K562 (cell line): ENCODE results near the gene ATL1. TPM values are rescaled to one million over a fixed set of nuclear protein-coding genes. Genes with fewer than 3 reads are reported as not detected.

Source experiments
- ATAC-seq: fragments of 200-7000 bp; cut with Tn5 transposase; 3 replicates; pipeline ENCODE4 v1.9.1; 2020; ENCODE audit warnings: moderate library complexity
- BruUV-seq: library from RNA; stranded (reverse); fragments of 400-500 nt; replicated peaks from 2 replicates; lab custom pipeline; 2021; lab: Mats Ljungman, UMichigan
- CTCF ChIA-PET: fragments of 300-600 bp; formaldehyde crosslinking; extraction: SDS; loops from one replicate; lab custom pipeline; 2021; ENCODE audit warnings: low intra/inter-chr PET ratio; lab: Yijun Ruan, JAX
- POLR2A ChIA-PET: fragments of 300-600, 350-650 bp; sonication (Branson Sonifier 250); formaldehyde crosslinking; extraction: SDS; loops from one replicate; lab custom pipeline; 2021; ENCODE audit warnings: antibody characterized with exemption, inconsistent platforms; lab: Yijun Ruan, JAX
- DNase-seq, 4 experiments: peaks; one replicate each; pipeline versions ENCODE4 v3.0.0 to v3.0.0-alpha.2; 2011 to 2018; ENCODE audit warnings: low spot score in 3 of 4, mixed read lengths in 3 of 4; ENCODE audit errors: extremely low read depth in 1 of 4
- FAIRE-seq: peaks from 2 replicates; lab custom pipeline; 2011; peaks lifted over from hg19 to GRCh38; lab: Jason Lieb, UNC
- H2AFZ ChIP-seq: 2 replicates; pipeline ENCODE4 v1.6.0; 2011; ENCODE audit warnings: low read depth, low read length, control low read depth, inconsistent platforms
- H3K27ac ChIP-seq: fragments of 200-600 bp; 3 replicates; pipeline ENCODE4 v1.8.0; 2011; ENCODE audit warnings: low read depth, mild to moderate bottlenecking, control low read depth, inconsistent platforms, low read length, moderate library complexity, mixed read lengths; ENCODE audit errors: extremely low read depth
- H3K27me3 ChIP-seq, 2 experiments: fragments of 300-600 bp in 1 of 2; 2 replicates in 1 of 2; 3 replicates in 1 of 2; pipeline versions ENCODE4 v1.6.0 to v1.8.0; 2011; ENCODE audit warnings: inconsistent platforms in 2 of 2, low read length in 2 of 2, mild to moderate bottlenecking in 1 of 2, mixed read lengths in 1 of 2, moderate library complexity in 1 of 2; ENCODE audit not compliant: control insufficient read depth in 2 of 2, insufficient read depth in 2 of 2
- H3K36me3 ChIP-seq: fragments of 300-600 bp; 3 replicates; pipeline ENCODE4 v1.8.0; 2011; ENCODE audit warnings: mild to moderate bottlenecking, low read length, inconsistent platforms; ENCODE audit not compliant: control insufficient read depth, insufficient read depth
- H3K4me1 ChIP-seq, 2 experiments: fragments of 200-600 bp in 1 of 2; replicated peaks in 1 of 2; 2 replicates in 1 of 2; 3 replicates in 1 of 2; pipeline versions ENCODE4 v1.5.1 to v1.8.0; 2011; ENCODE audit warnings: inconsistent platforms in 2 of 2, low read length in 2 of 2, mild to moderate bottlenecking in 1 of 2, mixed read lengths in 1 of 2, moderate library complexity in 1 of 2; ENCODE audit not compliant: control insufficient read depth in 2 of 2, insufficient read depth in 2 of 2
- H3K4me2 ChIP-seq: 2 replicates; pipeline ENCODE4 v1.6.1; 2011; ENCODE audit warnings: low read length, control low read depth, inconsistent platforms, mixed read lengths; ENCODE audit not compliant: insufficient read depth
- H3K4me3 ChIP-seq: fragments of 200-600 bp; sonication (generic), shearing (Covaris generic); 2 replicates; pipeline ENCODE4 v1.5.1; 2016; ENCODE audit warnings: control low read depth, inconsistent platforms
- H3K79me2 ChIP-seq: fragments of 200-600 bp; 3 replicates; pipeline ENCODE4 v1.8.0; 2011; ENCODE audit warnings: low read length, inconsistent platforms; ENCODE audit not compliant: control insufficient read depth, insufficient read depth
- H3K9ac ChIP-seq, 2 experiments: 2 replicates each; pipeline versions ENCODE4 v1.6.0 to v1.6.1; 2011; ENCODE audit warnings: low read depth in 2 of 2, low read length in 2 of 2, control low read depth in 1 of 2, inconsistent platforms in 1 of 2, mild to moderate bottlenecking in 1 of 2, mixed read lengths in 1 of 2; ENCODE audit not compliant: insufficient read depth in 1 of 2
- H3K9me1 ChIP-seq: one replicate; pipeline ENCODE4 v1.6.0; 2011; ENCODE audit warnings: inconsistent platforms, mild to moderate bottlenecking, low read length, moderate library complexity; ENCODE audit not compliant: control insufficient read depth, insufficient read depth
- H3K9me3 ChIP-seq: replicated peaks from 2 replicates; pipeline ENCODE4 v1.5.1; 2011; ENCODE audit warnings: low read depth, low read length, inconsistent platforms; ENCODE audit not compliant: control insufficient read depth, insufficient read depth
- H4K20me1 ChIP-seq: replicated peaks from 2 replicates; pipeline ENCODE4 v1.6.1; 2011; ENCODE audit warnings: low read length, inconsistent platforms, mixed read lengths; ENCODE audit not compliant: control insufficient read depth, insufficient read depth
- FIP1L1 ChIP-seq: fragments of 200-400 bp; formaldehyde crosslinking; IDR thresholded peaks from 2 replicates; pipeline ENCODE4 v1.6.1; 2018; ENCODE audit warnings: mild to moderate bottlenecking, low read depth, low read length; ENCODE audit not compliant: poor library complexity, severe bottlenecking
- GABPB1 ChIP-seq: sonication (generic); formaldehyde crosslinking; IDR thresholded peaks from 2 replicates; pipeline ENCODE4 v1.8.0; 2022; ENCODE audit warnings: mild to moderate bottlenecking, missing genetic modification reagents
- HCFC1 ChIP-seq: IDR thresholded peaks from 2 replicates; pipeline ENCODE4 v1.6.1; 2012; ENCODE audit warnings: low read depth, low read length, improper control_type of control experiment
- MITF ChIP-seq: IDR thresholded peaks from 2 replicates; pipeline ENCODE4 v1.6.1; 2014; ENCODE audit warnings: antibody characterized with exemption
- MXI1 ChIP-seq: IDR thresholded peaks from 2 replicates; pipeline ENCODE4 v1.6.1; 2011; ENCODE audit warnings: low read depth, mild to moderate bottlenecking, improper control_type of control experiment, low read length
- NBN ChIP-seq: fragments of 450-650 bp; IDR thresholded peaks from 2 replicates; pipeline ENCODE4 v1.6.1; 2016; ENCODE audit warnings: low read depth, mild to moderate bottlenecking
- NR3C1 ChIP-seq: sonication (generic); formaldehyde crosslinking; IDR thresholded peaks from 2 replicates; pipeline ENCODE4 v1.8.1; 2022; ENCODE audit warnings: missing genetic modification reagents
- PPARD ChIP-seq: fragments of 250-450 bp; sonication (Bioruptor Pico); IDR thresholded peaks from 2 replicates; pipeline ENCODE4 v1.8.0; 2022; ENCODE audit warnings: inconsistent platforms, mild to moderate bottlenecking, moderate library complexity
- RBBP5 ChIP-seq: fragments of 200-600 bp; sonication (generic); IDR thresholded peaks from 2 replicates; pipeline ENCODE4 v1.6.1; 2012; ENCODE audit warnings: borderline replicate concordance, mild to moderate bottlenecking, low read length, control low read depth, inconsistent platforms; ENCODE audit not compliant: insufficient read depth, poor library complexity, severe bottlenecking
- RNF2 ChIP-seq: sonication (generic); IDR thresholded peaks from 2 replicates; pipeline ENCODE4 v1.6.1; 2016
- SNRNP70 ChIP-seq: fragments of 200-400 bp; formaldehyde crosslinking; optimal IDR thresholded peaks from 2 replicates; pipeline ENCODE3; 2017; ENCODE audit warnings: low read depth, low read length
- ZBTB43 ChIP-seq: sonication (generic); formaldehyde crosslinking; IDR thresholded peaks from 2 replicates; pipeline ENCODE4 v1.8.0; 2023; ENCODE audit warnings: mild to moderate bottlenecking, missing genetic modification reagents
- WGBS: fragments of 100-300 bp; shearing (Covaris generic); methylation state at CpG from one replicate; pipeline ENCODE4 v1.1.6; 2016; ENCODE audit warnings: low coverage, mixed read lengths; ENCODE audit not compliant: insufficient coverage; ENCODE audit errors: missing lambda C conversion rate; 5-methylcytosine and 5-hydroxymethylcytosine counted together
- in situ Hi-C: fragments of 300-500 bp; cut with MboI; formaldehyde crosslinking; loops from 4 replicates; pipeline ENCODE4 v1.15.0; 2018; ENCODE audit warnings: inconsistent platforms, mixed read lengths
- intact Hi-C: fragments of 100-400 bp; cut with micrococcal nuclease; formaldehyde crosslinking; loops from 2 replicates; pipeline ENCODE4 v1.14.2; 2022
- polyA plus RNA-seq, 8 experiments: library from polyadenylated mRNA; depleted of rRNA in 4 of 8; stranded (reverse) in 5 of 8; unstranded in 3 of 8; fragments of >200 nt; fragmentation: Nextera tagmentation in 2 of 8; fragmentation: Illumina TruSeq in 1 of 8; extraction: Ambion mirVana in 2 of 8; extraction: Trizol in 1 of 8; gene quantifications; 2 replicates each; pipeline versions ENCODE4 v1.2.1 to v1.2.3, GENCODE V29; 2011 to 2014; ENCODE audit warnings: inconsistent platforms in 1 of 8, missing spikeins in 1 of 8
- total RNA-seq, 7 experiments: library from RNA; depleted of rRNA in 6 of 7; stranded (reverse); fragments of >200 nt in 6 of 7; fragmentation: Illumina TruSeq in 2 of 7; extraction: Trizol in 2 of 7; gene quantifications; 2 replicates each; pipeline versions ENCODE4 v1.2.1 to v1.2.3, GENCODE V29; 2011 to 2021; ENCODE audit warnings: low replicate concordance in 1 of 7

Gene ATL1
- total and polyA plus RNA-seq, 9 of the 15 experiments (the other 6 are each of a cell fraction or from before 2014, with no cell fraction given) = 0.04 to 0.16 (median 0.07) TPM; not detected in 4

- intact Hi-C loops (no loop called here), in situ Hi-C loops (no loop called here)
- WGBS = 38% methylated on average over 2 of the region's 2 CpGs
- ATAC-seq (no peak), FAIRE-seq (no peak), DNase-seq (no peak)
- Histone ChIP-seq H3K36me3 (no peaks in the 10 kb centered on the region), H2AFZ (no peak overlapping the region), H3K4me1 (no peaks in the 10 kb centered on the region; a peak in 1 of 5 replicates), H3K9me3 (no peaks in the 10 kb centered on the region), H3K9me1 (no peaks in the 10 kb centered on the region), H3K4me3 (no peak overlapping the region), H3K79me2 (no peaks in the 10 kb centered on the region), H3K4me2 (no peak overlapping the region), H3K27ac (no peak overlapping the region), H3K9ac (no peak overlapping the region), H4K20me1 (no peaks in the 10 kb centered on the region), H3K27me3 (no peaks in the 10 kb centered on the region)
- TF ChIP-seq ZBTB43 (CRISPR knock-in tag) (no peak), PPARD (no peak), SNRNP70 (no peak), NBN (no peak), MITF (no peak), NR3C1 (CRISPR knock-in tag) (no peak), FIP1L1 (no peak), RBBP5 (no peak), MXI1 (no peak), RNF2 (no peak), HCFC1 (no peak), GABPB1 (CRISPR knock-in tag) (no peak)
- POLR2A ChIA-PET = no interaction called here
- CTCF ChIA-PET = no interaction called here
- BruUV-seq = no TSS peak
Observed at GRCh38 chr14:50675597-50675996, 115.7 kb downstream of the ATL1 start.
